Measurements from ENCODE around the gene ESPL1.
A peak's percentile ranks its signal among the peaks of the same experiment; 100 is the strongest.

Gene ESPL1

DNA sequence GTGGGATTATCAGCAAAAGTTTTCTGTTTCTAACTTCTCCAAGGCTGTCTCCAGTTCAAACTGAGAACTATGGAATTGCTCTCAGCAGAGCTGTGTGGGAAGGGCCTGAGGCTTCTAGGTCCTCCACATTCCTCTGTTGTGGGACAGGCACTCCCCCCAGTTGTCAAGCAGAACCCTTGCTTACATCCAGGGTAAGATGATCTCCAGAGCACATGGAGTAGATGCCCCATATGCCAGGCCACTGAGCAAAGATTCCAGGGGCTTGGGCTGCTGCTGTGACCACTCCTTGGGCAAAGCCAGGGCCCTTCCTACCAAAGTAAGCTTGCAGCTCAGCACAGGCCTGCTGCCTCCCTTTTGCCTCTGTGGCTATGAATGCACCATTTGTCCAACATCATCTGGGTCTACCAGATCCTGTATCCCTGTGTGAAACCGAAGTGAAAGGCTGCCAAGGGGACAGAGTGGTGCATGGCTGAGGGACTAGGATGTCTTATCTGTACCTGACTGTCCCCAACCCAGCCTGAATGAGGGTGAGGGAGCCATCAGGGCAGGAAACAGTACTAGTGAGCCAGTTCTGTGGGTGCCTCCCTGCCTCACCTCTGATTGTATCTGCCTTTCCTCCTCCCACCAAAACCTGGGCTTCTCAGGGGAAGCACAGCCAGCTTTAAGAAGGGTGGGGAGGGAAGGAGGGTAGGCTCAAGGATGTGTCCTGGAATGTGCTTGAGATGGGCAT is 13.1 kb upstream of the ESPL1 start:
- Mint-ChIP-seq H3K9me3 (no peaks in the 10 kb centered on the region), H3K27me3 (no peaks in the 10 kb centered on the region), H3K36me3 (ENCODE audit: insufficient read depth) (peaks cover 6% of the 10 kb centered on the region), H3K4me3 (no peak overlapping the region), H3K4me1 (peaks cover 24% of the 10 kb centered on the region), H3K27ac (ENCODE audit: low read depth) (peak overlapping the region; percentile 29)
- DNase-seq (ENCODE audit: low spot score in 2 of 2) (no peak), ATAC-seq (replicated peaks; ENCODE audit: extremely low read depth, poor library complexity, severe bottlenecking) (no peak)

DNA sequence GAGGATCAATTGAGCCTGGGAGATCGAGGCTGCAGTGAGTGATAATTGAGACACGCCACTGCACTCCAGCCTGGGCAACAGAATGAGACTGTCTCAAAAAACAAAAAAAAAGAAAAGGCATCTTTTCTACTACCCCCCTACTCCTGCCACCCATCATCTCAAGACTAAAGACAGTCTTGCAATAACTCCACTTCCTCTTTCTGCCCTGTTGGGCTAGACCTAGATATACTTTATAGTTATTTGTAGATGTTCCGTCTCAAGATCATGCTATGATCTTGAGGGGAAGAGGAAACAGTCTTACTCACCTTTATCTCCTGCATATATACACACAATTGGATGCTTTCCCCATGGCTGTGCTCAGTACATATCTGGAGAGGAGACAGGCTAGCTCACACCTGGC is 12.1 kb upstream of the ESPL1 start:
- Mint-ChIP-seq H3K4me3 (no peak overlapping the region), H3K36me3 (ENCODE audit: insufficient read depth) (peaks cover 6% of the 10 kb centered on the region), H3K4me1 (peaks cover 22% of the 10 kb centered on the region), H3K27me3 (no peaks in the 10 kb centered on the region), H3K9me3 (no peaks in the 10 kb centered on the region), H3K27ac (ENCODE audit: low read depth) (peak overlapping the region; percentile 29)
- ATAC-seq (replicated peaks; ENCODE audit: extremely low read depth, poor library complexity, severe bottlenecking) (no peak), DNase-seq (ENCODE audit: low spot score in 2 of 2) (no peak)

DNA sequence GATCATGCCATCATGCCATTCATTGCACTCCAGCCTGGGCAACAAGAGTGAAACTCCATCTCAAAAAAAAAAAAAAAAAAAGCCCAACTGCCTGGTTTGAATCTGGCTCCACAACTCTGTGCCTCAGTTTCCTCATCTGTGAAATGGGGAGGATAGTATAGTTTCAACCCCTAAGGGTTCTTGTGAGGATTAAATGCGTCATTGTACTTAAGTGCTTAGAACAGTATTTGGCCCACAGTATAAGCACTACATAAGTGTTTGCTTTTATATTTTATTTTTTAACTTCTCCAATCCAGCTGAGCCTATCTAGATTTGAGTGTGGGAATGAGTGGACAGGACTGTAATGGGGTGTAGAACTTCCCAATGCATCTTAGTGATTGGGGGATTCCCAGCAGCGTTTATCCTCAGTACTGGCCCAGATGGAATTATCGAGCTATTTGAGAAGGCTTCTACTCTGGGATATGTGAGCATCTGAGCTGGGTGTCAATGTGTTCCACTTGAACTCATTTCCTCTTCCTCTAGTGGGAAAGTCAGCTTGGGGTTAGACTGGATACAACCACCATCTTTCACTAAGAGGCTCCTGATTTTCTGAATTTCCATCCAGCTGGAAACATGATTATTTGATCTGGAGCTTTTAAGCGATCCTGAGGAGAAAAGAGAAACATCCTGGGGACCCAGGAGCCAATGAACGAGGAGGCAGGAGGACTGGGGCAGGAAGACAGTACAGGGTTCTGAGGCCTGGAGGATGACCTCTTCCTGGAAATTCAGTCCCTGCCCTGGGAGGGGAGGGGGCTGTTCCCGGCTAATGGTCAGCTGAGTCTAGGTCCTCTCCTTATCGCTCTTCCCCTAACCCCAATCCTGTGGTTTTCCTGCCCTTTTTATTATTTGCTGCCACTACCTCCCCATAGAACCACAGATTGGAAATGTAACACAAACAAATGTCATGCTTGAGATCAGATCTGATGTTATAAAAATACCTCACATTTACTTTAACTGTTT is 9.3 kb upstream of the ESPL1 start:
- no peaks in the 10 kb centered on the region for H3K9me3 Mint-ChIP-seq
- H3K36me3 Mint-ChIP-seq (ENCODE audit: insufficient read depth), result peaks cover 2% of the 10 kb centered on the region
- ATAC-seq (replicated peaks; ENCODE audit: extremely low read depth, poor library complexity, severe bottlenecking), result no peak
- H3K27ac Mint-ChIP-seq (ENCODE audit: low read depth), result no peak overlapping the region
- no peak for DNase-seq (ENCODE audit: low spot score in 2 of 2)
- H3K27me3 Mint-ChIP-seq, result no peaks in the 10 kb centered on the region
- no peak overlapping the region for H3K4me3 Mint-ChIP-seq
- peaks cover 1% of the 10 kb centered on the region for H3K4me1 Mint-ChIP-seq

DNA sequence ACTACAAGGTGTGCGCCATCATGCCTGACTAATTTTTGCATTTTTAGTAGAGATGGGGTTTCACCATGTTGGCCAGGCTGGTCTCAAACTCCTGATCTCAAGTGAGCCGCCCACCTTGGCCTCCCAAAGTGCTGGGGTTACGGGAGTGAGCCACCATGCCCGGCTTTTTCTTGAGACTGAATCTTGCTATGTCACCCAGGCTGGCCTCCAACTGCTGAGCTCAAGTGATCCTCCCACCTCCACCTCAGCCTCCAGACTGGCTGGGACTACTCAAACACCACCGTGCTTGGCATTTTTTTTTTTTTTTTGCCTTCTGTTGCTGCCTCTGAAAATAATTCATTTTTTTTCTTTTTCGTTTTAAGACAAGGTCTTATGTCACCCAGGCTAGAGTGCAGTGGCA is 8.2 kb upstream of the ESPL1 start:
- Mint-ChIP-seq H3K36me3 (ENCODE audit: insufficient read depth) (peaks cover 2% of the 10 kb centered on the region), H3K4me3 (no peak overlapping the region), H3K27ac (ENCODE audit: low read depth) (no peak overlapping the region), H3K27me3 (no peaks in the 10 kb centered on the region), H3K9me3 (no peaks in the 10 kb centered on the region), H3K4me1 (no peaks in the 10 kb centered on the region)
- ATAC-seq (replicated peaks; ENCODE audit: extremely low read depth, poor library complexity, severe bottlenecking) (no peak), DNase-seq (ENCODE audit: low spot score in 2 of 2) (no peak)

DNA sequence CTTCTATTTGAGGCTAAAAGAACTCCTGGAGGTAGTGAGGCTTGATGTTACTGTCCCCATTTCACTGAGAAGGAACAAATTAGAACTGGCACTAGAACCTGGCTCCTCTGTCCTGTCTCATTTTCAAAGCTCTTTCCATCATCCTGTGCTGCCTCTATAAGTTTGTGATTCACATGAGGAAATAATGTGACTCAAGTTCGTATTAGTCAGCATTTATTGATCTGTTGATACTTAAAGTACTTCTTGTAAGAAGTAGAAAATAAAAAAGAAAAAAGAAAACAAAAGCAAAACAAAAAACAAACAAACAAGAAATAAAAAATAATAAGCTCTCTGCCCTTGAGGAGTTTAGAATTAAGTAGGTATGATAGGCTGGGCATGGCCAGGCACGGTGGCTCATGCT is 2.3 kb upstream of the ESPL1 start:
- Mint-ChIP-seq H3K36me3 (ENCODE audit: insufficient read depth) (no peaks in the 10 kb centered on the region), H3K27me3 (no peaks in the 10 kb centered on the region), H3K27ac (ENCODE audit: low read depth) (no peak overlapping the region), H3K4me1 (peaks cover 18% of the 10 kb centered on the region), H3K9me3 (no peaks in the 10 kb centered on the region), H3K4me3 (no peak overlapping the region)
- DNase-seq (ENCODE audit: low spot score in 2 of 2) (no peak), ATAC-seq (replicated peaks; ENCODE audit: extremely low read depth, poor library complexity, severe bottlenecking) (no peak)

DNA sequence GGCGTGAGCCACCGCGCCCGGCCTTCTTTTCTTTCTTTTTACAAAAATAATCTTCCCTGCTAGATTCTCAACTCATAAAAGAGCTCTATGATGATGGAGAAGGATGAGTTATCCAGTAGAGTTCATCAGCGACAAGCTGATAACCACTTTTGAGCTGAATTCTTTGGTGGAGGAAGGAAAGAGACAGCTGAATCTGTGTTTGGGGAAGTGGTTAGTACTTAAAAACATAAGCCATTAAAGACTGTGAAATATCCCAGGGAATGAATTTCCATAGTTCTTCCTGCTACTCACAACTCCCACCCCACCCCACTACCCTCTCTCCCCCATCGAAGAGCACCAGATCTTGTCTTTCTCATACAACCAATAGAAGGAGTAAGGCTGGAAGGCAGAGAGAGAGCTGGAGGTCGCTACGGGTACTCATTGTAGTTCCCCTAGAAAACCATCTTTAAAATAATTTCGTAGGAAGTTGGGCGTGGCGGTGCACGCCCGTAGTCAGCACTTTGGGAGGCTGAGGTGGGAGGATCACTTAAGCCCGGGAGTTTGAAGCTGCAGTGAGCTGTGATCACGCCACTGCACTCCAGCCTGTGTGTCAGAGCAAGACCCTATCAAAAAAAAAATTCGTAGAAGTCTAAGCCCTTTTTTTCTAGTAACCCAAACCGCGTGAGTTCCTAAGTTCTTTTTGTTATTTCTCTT is 647 bp upstream of the ESPL1 start:
- Mint-ChIP-seq H3K4me3 (peak overlapping the region; percentile 99), H3K27me3 (no peaks in the 10 kb centered on the region), H3K27ac (ENCODE audit: low read depth) (peak overlapping the region; percentile 96), H3K4me1 (peaks cover 18% of the 10 kb centered on the region), H3K9me3 (no peaks in the 10 kb centered on the region), H3K36me3 (ENCODE audit: insufficient read depth) (no peaks in the 10 kb centered on the region)
- ATAC-seq (replicated peaks; ENCODE audit: extremely low read depth, poor library complexity, severe bottlenecking), result peak; percentile 35
- DNase-seq (ENCODE audit: low spot score in 2 of 2), result no peak

DNA sequence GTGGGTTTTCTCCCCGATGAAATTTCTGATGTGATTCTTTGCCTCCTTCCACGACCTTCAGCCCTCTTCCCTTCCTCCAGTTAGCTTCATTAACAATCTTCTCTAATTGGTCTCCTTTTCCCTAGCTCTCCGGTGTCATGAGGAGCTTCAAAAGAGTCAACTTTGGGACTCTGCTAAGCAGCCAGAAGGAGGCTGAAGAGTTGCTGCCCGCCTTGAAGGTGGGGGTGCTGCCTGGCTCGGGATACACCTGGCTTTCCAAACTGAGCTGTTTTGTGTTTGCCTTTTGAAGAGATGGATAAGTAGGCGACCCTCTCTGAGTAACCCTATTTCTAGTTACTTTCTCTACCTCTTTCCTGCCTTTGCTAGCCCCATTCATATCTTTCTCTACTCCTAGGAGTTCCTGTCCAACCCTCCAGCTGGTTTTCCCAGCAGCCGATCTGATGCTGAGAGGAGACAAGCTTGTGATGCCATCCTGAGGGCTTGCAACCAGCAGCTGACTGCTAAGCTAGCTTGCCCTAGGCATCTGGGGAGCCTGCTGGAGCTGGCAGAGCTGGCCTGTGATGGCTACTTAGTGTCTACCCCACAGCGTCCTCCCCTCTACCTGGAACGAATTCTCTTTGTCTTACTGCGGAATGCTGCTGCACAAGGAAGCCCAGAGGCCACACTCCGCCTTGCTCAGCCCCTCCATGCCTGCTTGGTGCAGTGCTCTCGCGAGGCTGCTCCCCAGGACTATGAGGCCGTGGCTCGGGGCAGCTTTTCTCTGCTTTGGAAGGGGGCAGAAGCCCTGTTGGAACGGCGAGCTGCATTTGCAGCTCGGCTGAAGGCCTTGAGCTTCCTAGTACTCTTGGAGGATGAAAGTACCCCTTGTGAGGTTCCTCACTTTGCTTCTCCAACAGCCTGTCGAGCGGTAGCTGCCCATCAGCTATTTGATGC is 797 bp downstream of the ESPL1 start:
- peaks cover 18% of the 10 kb centered on the region for H3K4me1 Mint-ChIP-seq
- H3K9me3 Mint-ChIP-seq, result no peaks in the 10 kb centered on the region
- no peaks in the 10 kb centered on the region for H3K36me3 Mint-ChIP-seq (ENCODE audit: insufficient read depth)
- H3K27ac Mint-ChIP-seq (ENCODE audit: low read depth), result peak overlapping the region; percentile 96
- peak overlapping the region; percentile 99 for H3K4me3 Mint-ChIP-seq
- ATAC-seq (replicated peaks; ENCODE audit: extremely low read depth, poor library complexity, severe bottlenecking) (no peak), DNase-seq (ENCODE audit: low spot score in 2 of 2) (no peak)
- no peaks in the 10 kb centered on the region for H3K27me3 Mint-ChIP-seq

DNA sequence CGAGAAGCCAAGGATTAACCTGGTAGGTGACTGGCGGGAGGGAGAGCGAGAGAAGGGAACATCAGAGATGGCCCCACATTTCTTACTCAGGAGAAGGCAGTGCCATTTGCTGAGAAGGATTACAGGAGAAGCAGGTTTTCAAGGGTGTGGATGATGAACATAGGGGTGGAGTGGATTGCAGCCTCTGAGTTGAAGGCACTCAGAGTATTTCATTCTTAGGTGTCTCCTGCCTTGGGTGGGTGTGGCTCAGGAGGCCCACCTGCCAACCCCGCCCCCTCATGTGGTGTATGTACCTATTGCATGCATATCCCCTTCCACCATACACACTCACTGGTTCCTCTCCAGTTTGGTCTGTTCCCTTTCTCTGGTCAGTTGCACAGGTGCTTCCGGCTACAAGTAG is 6.3 kb downstream of the ESPL1 start:
- Mint-ChIP-seq H3K27ac (ENCODE audit: low read depth) (no peak overlapping the region), H3K4me1 (no peaks in the 10 kb centered on the region), H3K4me3 (no peak overlapping the region), H3K27me3 (no peaks in the 10 kb centered on the region), H3K36me3 (ENCODE audit: insufficient read depth) (peaks cover 2% of the 10 kb centered on the region), H3K9me3 (no peaks in the 10 kb centered on the region)
- ATAC-seq (replicated peaks; ENCODE audit: extremely low read depth, poor library complexity, severe bottlenecking), result no peak
- DNase-seq (ENCODE audit: low spot score in 2 of 2), result no peak

DNA sequence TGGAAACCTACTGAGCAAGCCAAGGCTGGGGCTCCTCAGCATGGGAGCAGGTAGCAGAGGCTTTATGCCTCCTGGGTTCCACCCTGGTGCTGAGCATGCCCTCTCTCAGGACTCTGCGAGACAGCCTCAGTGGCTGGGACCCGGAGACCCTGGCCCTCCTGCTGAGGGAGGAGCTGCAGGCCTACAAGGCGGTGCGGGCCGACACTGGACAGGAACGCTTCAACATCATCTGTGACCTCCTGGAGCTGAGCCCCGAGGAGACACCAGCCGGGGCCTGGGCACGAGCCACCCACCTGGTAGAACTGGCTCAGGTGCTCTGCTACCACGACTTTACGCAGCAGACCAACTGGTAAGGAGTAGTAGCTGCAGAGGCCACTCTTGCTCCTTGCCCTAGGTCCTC is 8.4 kb downstream of the ESPL1 start:
- no peaks in the 10 kb centered on the region for H3K4me1 Mint-ChIP-seq

DNA sequence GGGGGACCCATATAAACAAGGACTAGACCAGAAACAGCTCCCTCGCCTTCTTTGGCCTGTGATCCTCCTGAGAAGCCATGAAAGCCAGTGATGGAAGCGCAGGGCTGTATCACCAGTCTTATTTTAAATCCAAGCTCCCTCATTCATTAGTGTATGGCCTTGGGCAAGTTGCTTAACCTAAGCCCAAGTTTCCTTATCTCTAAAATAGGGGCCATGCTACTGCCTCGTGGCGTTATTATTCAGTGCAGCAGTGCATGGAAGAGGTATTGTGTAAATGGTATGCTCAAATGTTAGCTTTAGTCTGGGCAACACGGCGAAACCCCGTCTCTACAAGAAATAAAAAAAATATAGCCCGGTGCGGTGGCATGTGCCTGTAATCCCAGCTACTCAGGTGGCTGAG is 9.9 kb downstream of the ESPL1 start:
- H3K27ac Mint-ChIP-seq (ENCODE audit: low read depth), result no peak overlapping the region
- H3K27me3 Mint-ChIP-seq, result no peaks in the 10 kb centered on the region
- ATAC-seq (replicated peaks; ENCODE audit: extremely low read depth, poor library complexity, severe bottlenecking) (no peak), DNase-seq (ENCODE audit: low spot score in 2 of 2) (no peak)
- no peak overlapping the region for H3K4me3 Mint-ChIP-seq
- H3K9me3 Mint-ChIP-seq, result no peaks in the 10 kb centered on the region
- peaks cover 2% of the 10 kb centered on the region for H3K36me3 Mint-ChIP-seq (ENCODE audit: insufficient read depth)
- no peaks in the 10 kb centered on the region for H3K4me1 Mint-ChIP-seq

More for the DNA sequence above, 8.4 kb downstream of the ESPL1 start:
- no peak for ATAC-seq (replicated peaks; ENCODE audit: extremely low read depth, poor library complexity, severe bottlenecking)
- Mint-ChIP-seq H3K27ac (ENCODE audit: low read depth) (no peak overlapping the region), H3K36me3 (ENCODE audit: insufficient read depth) (peaks cover 2% of the 10 kb centered on the region), H3K4me3 (no peak overlapping the region), H3K9me3 (no peaks in the 10 kb centered on the region), H3K27me3 (no peaks in the 10 kb centered on the region)
- DNase-seq (ENCODE audit: low spot score in 2 of 2), result no peak

DNA sequence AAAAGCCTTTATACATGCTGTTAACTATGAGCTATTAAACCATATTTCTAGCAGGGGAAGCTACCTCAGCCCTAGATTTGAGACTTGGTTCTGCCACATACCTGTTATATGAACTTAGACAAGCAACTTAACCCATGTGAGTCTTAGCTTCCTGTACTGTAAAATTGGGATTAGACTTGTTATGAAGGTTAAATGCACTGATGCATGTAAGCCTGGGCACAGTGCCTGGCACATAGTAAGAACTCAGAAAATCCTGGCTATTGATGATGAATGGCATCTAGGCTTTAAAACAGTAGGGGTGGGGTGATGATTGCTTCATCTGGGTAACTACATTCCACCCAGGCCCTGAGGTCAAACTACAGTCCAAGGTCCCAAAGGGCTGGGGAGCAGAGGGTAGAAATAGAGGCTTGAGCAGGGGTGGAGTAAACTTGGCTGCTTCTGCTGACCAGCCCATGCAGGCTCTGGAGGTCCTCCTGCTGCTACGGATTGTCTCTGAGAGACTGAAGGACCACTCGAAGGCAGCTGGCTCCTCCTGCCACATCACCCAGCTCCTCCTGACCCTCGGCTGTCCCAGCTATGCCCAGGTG is 11.3 kb downstream of the ESPL1 start:
- H3K27ac Mint-ChIP-seq (ENCODE audit: low read depth), result no peak overlapping the region
- ATAC-seq (replicated peaks; ENCODE audit: extremely low read depth, poor library complexity, severe bottlenecking) (no peak), DNase-seq (ENCODE audit: low spot score in 2 of 2) (no peak)
- no peaks in the 10 kb centered on the region for H3K4me1 Mint-ChIP-seq
- no peak overlapping the region for H3K4me3 Mint-ChIP-seq
- H3K9me3 Mint-ChIP-seq, result no peaks in the 10 kb centered on the region
- H3K27me3 Mint-ChIP-seq, result no peaks in the 10 kb centered on the region
- peaks cover 2% of the 10 kb centered on the region for H3K36me3 Mint-ChIP-seq (ENCODE audit: insufficient read depth)
